CD4-positive, alpha-beta T cell (primary cell): ENCODE measurements around the gene YPEL5. TPM values are rescaled to one million over a fixed set of nuclear protein-coding genes. Genes with fewer than 3 reads are reported as not detected.

Experiments
- ATAC-seq: fragments of 200-7000 bp; cut with Tn5 transposase; one replicate; pipeline ENCODE4 v1.10.0; 2022; ENCODE audit warnings: mild to moderate bottlenecking; ENCODE audit not compliant: poor library complexity
- CTCF ChIA-PET: fragments of 350-600 bp; sonication (Branson Sonifier 250); formaldehyde crosslinking; loops from one replicate; lab custom pipeline; 2021; ENCODE audit warnings: antibody characterized with exemption, inconsistent platforms; lab: Charles Lee
- POLR2A ChIA-PET: fragments of 350-600 bp; sonication (Branson Sonifier 250); formaldehyde crosslinking; loops from one replicate; lab custom pipeline; 2021; ENCODE audit warnings: antibody characterized with exemption, inconsistent platforms; lab: Charles Lee
- DNase-seq, 14 experiments: peaks; one replicate each; pipeline ENCODE4 v3.0.0-alpha.2; 2013 to 2020; ENCODE audit warnings: mixed read lengths in 2 of 14
- H3K27ac ChIP-seq, 2 donors: one replicate each; pipeline versions ENCODE4 v1.5.1 to v1.7.0; 2013; ENCODE audit warnings: low read length in 2 of 2, low read depth in 1 of 2, mild to moderate bottlenecking in 1 of 2
- H3K27me3 ChIP-seq, 2 experiments: 1 replicate in 1 of 2; 2 replicates in 1 of 2; pipeline versions ENCODE4 v1.6.1 to v1.7.0; 2013; ENCODE audit warnings: low read length in 2 of 2, control low read depth in 1 of 2, mild to moderate bottlenecking in 1 of 2, moderate library complexity in 1 of 2; ENCODE audit not compliant: insufficient read depth in 2 of 2, control insufficient read depth in 1 of 2
- H3K36me3 ChIP-seq: one replicate; pipeline ENCODE4 v1.6.1; 2013; ENCODE audit warnings: low read length, control low read depth; ENCODE audit not compliant: insufficient read depth
- H3K4me1 ChIP-seq: one replicate; pipeline ENCODE4 v1.6.1; 2013; ENCODE audit warnings: low read length, control low read depth; ENCODE audit not compliant: insufficient read depth
- H3K4me3 ChIP-seq: one replicate; pipeline ENCODE4 v1.5.1; 2013; ENCODE audit warnings: mild to moderate bottlenecking, low read length, moderate library complexity
- H3K9me3 ChIP-seq, 2 experiments: 1 replicate in 1 of 2; 2 replicates in 1 of 2; pipeline versions ENCODE4 v1.6.1 to v1.7.0; 2013; ENCODE audit warnings: low read length in 2 of 2, mild to moderate bottlenecking in 2 of 2, control low read depth in 1 of 2, moderate library complexity in 1 of 2; ENCODE audit not compliant: control insufficient read depth in 1 of 2, insufficient read depth in 1 of 2
- H3K27ac Mint-ChIP-seq: one replicate; pipeline ENCODE4 v1.8.0; 2020; ENCODE audit warnings: mixed read lengths
- H3K27me3 Mint-ChIP-seq: one replicate; pipeline ENCODE4 v1.8.0; 2021; ENCODE audit warnings: mixed read lengths
- H3K36me3 Mint-ChIP-seq: one replicate; pipeline ENCODE4 v1.8.0; 2021; ENCODE audit warnings: low read depth, mixed read lengths
- H3K4me1 Mint-ChIP-seq: one replicate; pipeline ENCODE4 v1.8.0; 2021; ENCODE audit warnings: low read depth, mixed read lengths
- H3K4me3 Mint-ChIP-seq: one replicate; pipeline ENCODE4 v1.8.0; 2020; ENCODE audit warnings: mild to moderate bottlenecking, mixed read lengths
- H3K9me3 Mint-ChIP-seq: one replicate; pipeline ENCODE4 v1.8.0; 2020; ENCODE audit warnings: mixed read lengths
- CTCF ChIP-seq: fragments of 200-600 bp; IDR thresholded peaks from one replicate; pipeline ENCODE4 v1.8.0; 2022; ENCODE audit warnings: antibody characterized with exemption, mild to moderate bottlenecking
- intact Hi-C, 2 experiments: fragments of 100-400 bp; cut with DNase I in 1 of 2; cut with micrococcal nuclease in 1 of 2; formaldehyde crosslinking; loops; one replicate each; pipeline versions ENCODE4 v1.15.1 to v1.9.0; 2023 to 2025; cut with DNase I, micrococcal nuclease
- total RNA-seq, 174 experiments: library from RNA in 2 of 174; stranded (reverse) in 2 of 174; gene quantifications; one replicate each; pipeline ENCODE4 v1.2.3 and lab custom pipeline; 2021 to 2026

YPEL5 gene
- total RNA-seq, 2 experiments from 2014 or later = 932 to 972 TPM

GRCh38 chr2:30148850-30149249 lies 2.0 kb downstream of the YPEL5 start:
- H3K36me3 Mint-ChIP-seq = peaks cover 66% of the 10 kb centered on the region
- peaks cover 80% of the 10 kb centered on the region for H3K4me1 Mint-ChIP-seq

GRCh38 chr2:30149513-30149912 lies 2.7 kb downstream of the YPEL5 start:
- Mint-ChIP-seq H3K9me3 (no peaks in the 10 kb centered on the region), H3K4me3 (peak overlapping the region; percentile 78), H3K36me3 (peaks cover 71% of the 10 kb centered on the region), H3K4me1 (peaks cover 81% of the 10 kb centered on the region), H3K27me3 (no peaks in the 10 kb centered on the region), H3K27ac (peak overlapping the region; percentile 91)
- H3K27ac ChIP-seq = no peak overlapping the region
- intact Hi-C loops = loop anchor here (5.0 to 10.0 kb wide), 3 partner anchors 57 to 1915 kb away; partner anchors contain the start of genes LCLAT1 (in 1 of the 2) and SPAST (in 1 of the 2)
- no peak for TF ChIP-seq CTCF
- no peak for DNase-seq
- no peak overlapping the region for H3K4me3 ChIP-seq
- POLR2A ChIA-PET = interaction anchor here (4.7 kb wide), 1 partner anchor 14 kb away, joined by 68 read pairs; no protein-coding TSS in a partner anchor
- peaks cover 44% of the 10 kb centered on the region for H3K4me1 ChIP-seq
- no peaks in the 10 kb centered on the region for H3K9me3 ChIP-seq
- H3K36me3 ChIP-seq = peaks cover 49% of the 10 kb centered on the region
- no peaks in the 10 kb centered on the region for H3K27me3 ChIP-seq
- CTCF ChIA-PET = interaction anchor here (1.4 to 6.9 kb wide), 4 partner anchors 14 to 562 kb away, joined by 3 to 78 read pairs (median 3); no protein-coding TSS in a partner anchor
- no peak for ATAC-seq

More at GRCh38 chr2:30148850-30149249, 2.0 kb downstream of the YPEL5 start:
- Histone ChIP-seq H3K4me3 (no peak overlapping the region), H3K27me3 (no peaks in the 10 kb centered on the region), H3K9me3 (no peaks in the 10 kb centered on the region), H3K27ac (no peak overlapping the region), H3K4me1 (peaks cover 44% of the 10 kb centered on the region), H3K36me3 (peaks cover 44% of the 10 kb centered on the region)
- Mint-ChIP-seq H3K27me3 (no peaks in the 10 kb centered on the region), H3K4me3 (peak overlapping the region; percentile 94), H3K9me3 (no peaks in the 10 kb centered on the region), H3K27ac (peak overlapping the region; percentile 91)
- CTCF ChIA-PET = interaction anchor here (1.4 to 6.9 kb wide), 7 partner anchors 10 to 563 kb away, joined by 3 to 78 read pairs (median 4); no protein-coding TSS in a partner anchor
- intact Hi-C loops = loop anchor here (5.0 to 10.0 kb wide), 3 partner anchors 57 to 1916 kb away; partner anchors contain the start of genes LCLAT1 (in 1 of the 2) and SPAST (in 1 of the 2)
- DNase-seq = no peak
- no peak for TF ChIP-seq CTCF
- ATAC-seq = no peak
- POLR2A ChIA-PET = interaction anchor here (0.8 to 4.7 kb wide), 9 partner anchors 7 to 563 kb away, joined by 3 to 115 read pairs (median 7); partner anchors contain the start of gene LBH

DNA sequence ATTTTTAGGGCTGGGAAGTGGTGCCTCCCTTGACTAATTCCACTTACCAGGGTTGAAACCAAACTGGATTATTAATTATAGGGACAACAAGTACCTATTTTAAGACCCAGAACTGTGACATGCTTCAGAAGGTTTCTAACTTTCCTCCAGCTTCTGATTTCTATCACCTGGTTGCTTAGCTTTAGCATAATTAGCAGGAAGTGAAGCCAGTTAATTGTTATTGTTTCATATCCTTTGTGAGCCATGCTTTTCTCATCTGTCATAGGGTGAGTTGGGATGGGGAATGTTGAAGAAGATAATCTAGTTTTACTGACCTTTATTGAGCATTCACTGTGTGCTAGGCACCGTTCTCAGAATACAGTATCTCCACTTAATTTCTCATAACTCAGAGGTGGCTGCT lies 3.2 kb downstream of the YPEL5 start:
- ChIA-PET POLR2A (interaction anchor here (0.7 to 2.8 kb wide), 4 partner anchors 15 to 90 kb away, joined by 3 to 20 read pairs (median 6); partner anchors contain the start of gene LBH), CTCF (interaction anchor here (1.5 to 6.9 kb wide), 2 partner anchors 14 to 562 kb away, joined by 3 to 78 read pairs; no protein-coding TSS in a partner anchor)
- Histone ChIP-seq H3K4me3 (no peak overlapping the region), H3K9me3 (no peaks in the 10 kb centered on the region), H3K27ac (no peak overlapping the region), H3K27me3 (no peaks in the 10 kb centered on the region), H3K4me1 (peaks cover 39% of the 10 kb centered on the region), H3K36me3 (peaks cover 54% of the 10 kb centered on the region)
- TF ChIP-seq CTCF = no peak
- no peaks in the 10 kb centered on the region for H3K27me3 Mint-ChIP-seq
- ATAC-seq (no peak), DNase-seq (no peak)
- no peaks in the 10 kb centered on the region for H3K9me3 Mint-ChIP-seq
- H3K36me3 Mint-ChIP-seq = peaks cover 71% of the 10 kb centered on the region
- intact Hi-C loops = loop anchor here (5.0 to 10.0 kb wide), 4 partner anchors 58 to 1915 kb away; partner anchors contain the start of genes EHD3 (in 1 of the 2), LCLAT1 (in 1 of the 2) and SPAST (in 1 of the 2)
- peak overlapping the region; percentile 91 for H3K27ac Mint-ChIP-seq
- H3K4me1 Mint-ChIP-seq = peaks cover 77% of the 10 kb centered on the region
- peak overlapping the region; percentile 78 for H3K4me3 Mint-ChIP-seq
